Measurements from ENCODE around the gene LRMDA.

The LRMDA gene

GRCh38 chr10:76550806-76551205 lies 1119.4 kb downstream of the LRMDA start:
- CTCF ChIA-PET, result interaction anchor here (1.1 to 1.5 kb wide), 2 partner anchors 247 to 352 kb away, joined by 4 to 5 read pairs; no protein-coding TSS in a partner anchor
- no peak overlapping the region for H3K27ac ChIP-seq (ENCODE audit: extremely low read depth, low read depth, low read length)
- no peaks in the 10 kb centered on the region for H3K36me3 ChIP-seq (ENCODE audit: control insufficient read depth in 2 of 2, insufficient read depth in 1 of 2, low read length in 2 of 2)
- POLR2A ChIA-PET, result no interaction called here
- H3K9me3 ChIP-seq (ENCODE audit: control insufficient read depth, insufficient read depth, low read depth, low read length), result no peaks in the 10 kb centered on the region
- H3K4me1 ChIP-seq (ENCODE audit: control insufficient read depth, insufficient read depth, low read length), result peaks cover 2% of the 10 kb centered on the region; the same call in 1 of the 2 replicates
- no peak overlapping the region for H3K4me3 ChIP-seq (ENCODE audit: low read depth, low read length)
- no peak for TF ChIP-seq ZNF391 (tag by site-specific recombination; IDR thresholded peaks at IDR 0.05; ENCODE audit: borderline replicate concordance, low read depth)

- Histone ChIP-seq H3K27ac (ENCODE audit: extremely low read depth, low read depth, low read length) (no peak overlapping the region), H3K36me3 (ENCODE audit: control insufficient read depth in 2 of 2, insufficient read depth in 1 of 2, low read length in 2 of 2) (no peaks in the 10 kb centered on the region), H3K4me1 (ENCODE audit: control insufficient read depth, insufficient read depth, low read length) (peaks cover 2% of the 10 kb centered on the region; the same call in 1 of the 2 replicates), H3K4me3 (ENCODE audit: low read depth, low read length) (no peak overlapping the region), H3K9me3 (ENCODE audit: control insufficient read depth, insufficient read depth, low read depth, low read length) (no peaks in the 10 kb centered on the region)
- POLR2A ChIA-PET, result no interaction called here
- CTCF ChIA-PET, result interaction anchor here (0.6 to 1.5 kb wide), 2 partner anchors 248 to 270 kb away, joined by 3 to 5 read pairs; no protein-coding TSS in a partner anchor
- TF ChIP-seq ZNF777 (tag by site-specific recombination; IDR thresholded peaks at IDR 0.05; ENCODE audit: borderline replicate concordance) (no peak), BCL11B (tag by site-specific recombination; IDR thresholded peaks at IDR 0.05; ENCODE audit: low read depth) (no peak), SCRT2 (tag by site-specific recombination; IDR thresholded peaks at IDR 0.05) (peak; percentile 65; the same call in 1 of the 2 replicates), ZNF571 (tag by site-specific recombination; IDR thresholded peaks at IDR 0.05) (no peak), ZNF530 (tag by site-specific recombination; IDR thresholded peaks at IDR 0.05; ENCODE audit: low read depth) (no peak), ZNF274 (IDR thresholded peaks at IDR 0.05; ENCODE audit: low read length) (no peak), ZNF274 (tag by site-specific recombination; IDR thresholded peaks at IDR 0.05; ENCODE audit: borderline replicate concordance) (no peak), ZNF223 (tag by site-specific recombination; IDR thresholded peaks at IDR 0.05) (no peak)
Observed at GRCh38 chr10:76552091-76552873, 1120.9 kb downstream of the LRMDA start.

- Histone ChIP-seq H3K4me3 (ENCODE audit: low read depth, low read length) (no peak overlapping the region), H3K36me3 (ENCODE audit: control insufficient read depth in 2 of 2, insufficient read depth in 1 of 2, low read length in 2 of 2) (no peaks in the 10 kb centered on the region), H3K27ac (ENCODE audit: extremely low read depth, low read depth, low read length) (no peak overlapping the region), H3K4me1 (ENCODE audit: control insufficient read depth, insufficient read depth, low read length) (peaks cover 4% of the 10 kb centered on the region), H3K9me3 (ENCODE audit: control insufficient read depth, insufficient read depth, low read depth, low read length) (no peaks in the 10 kb centered on the region)
- ChIA-PET CTCF (interaction anchor here (0.6 kb wide), 2 partner anchors 791 to 882 kb away, joined by 3 read pairs; no protein-coding TSS in a partner anchor), POLR2A (no interaction called here)
- TF ChIP-seq ZNF280C (tag by site-specific recombination; IDR thresholded peaks at IDR 0.05), result no peak
Observed at GRCh38 chr10:76553263-76554032, 1122.0 kb downstream of the LRMDA start.

- Histone ChIP-seq H3K9me3 (ENCODE audit: control insufficient read depth, insufficient read depth, low read depth, low read length) (no peaks in the 10 kb centered on the region), H3K36me3 (ENCODE audit: control insufficient read depth in 2 of 2, insufficient read depth in 1 of 2, low read length in 2 of 2) (no peaks in the 10 kb centered on the region), H3K4me1 (ENCODE audit: control insufficient read depth, insufficient read depth, low read length) (peaks cover 6% of the 10 kb centered on the region), H3K4me3 (ENCODE audit: low read depth, low read length) (no peak overlapping the region), H3K27ac (ENCODE audit: extremely low read depth, low read depth, low read length) (no peak overlapping the region)
- POLR2A ChIA-PET, result no interaction called here
- CTCF ChIA-PET, result interaction anchor here (0.6 kb wide), 1 partner anchor 883 kb away, joined by 3 read pairs; no protein-coding TSS in a partner anchor
- no peak for TF ChIP-seq YY2 (tag by site-specific recombination; IDR thresholded peaks at IDR 0.05)
- no peak for TF ChIP-seq ZNF398 (tag by site-specific recombination; IDR thresholded peaks at IDR 0.05)
- no peak for TF ChIP-seq ZNF404 (tag by site-specific recombination; IDR thresholded peaks at IDR 0.05)
- no peak for TF ChIP-seq ZNF223 (tag by site-specific recombination; IDR thresholded peaks at IDR 0.05)
- TF ChIP-seq ZNF157 (tag by site-specific recombination; IDR thresholded peaks at IDR 0.05), result no peak
- TF ChIP-seq ZNF366 (tag by site-specific recombination; conservative IDR thresholded peaks at IDR 0.05), result no peak
- no peak for TF ChIP-seq ZBTB11 (tag by site-specific recombination; conservative IDR thresholded peaks at IDR 0.05; ENCODE audit: low read depth)
- no peak for TF ChIP-seq ZNF302 (tag by site-specific recombination; IDR thresholded peaks at IDR 0.05; ENCODE audit: low read depth)
Observed at GRCh38 chr10:76554033-76554408, 1122.6 kb downstream of the LRMDA start.
